NCI-H526 (cell line): ENCODE results near the gene GNRHR.
A peak's percentile ranks its signal among the peaks of the same experiment; 100 is the strongest.

ENCODE experiments used
- DNase-seq, 2 experiments: peaks; one replicate each; lab custom pipeline; 2025; lab: John Stamatoyannopoulos, UW

The GNRHR gene

DNA sequence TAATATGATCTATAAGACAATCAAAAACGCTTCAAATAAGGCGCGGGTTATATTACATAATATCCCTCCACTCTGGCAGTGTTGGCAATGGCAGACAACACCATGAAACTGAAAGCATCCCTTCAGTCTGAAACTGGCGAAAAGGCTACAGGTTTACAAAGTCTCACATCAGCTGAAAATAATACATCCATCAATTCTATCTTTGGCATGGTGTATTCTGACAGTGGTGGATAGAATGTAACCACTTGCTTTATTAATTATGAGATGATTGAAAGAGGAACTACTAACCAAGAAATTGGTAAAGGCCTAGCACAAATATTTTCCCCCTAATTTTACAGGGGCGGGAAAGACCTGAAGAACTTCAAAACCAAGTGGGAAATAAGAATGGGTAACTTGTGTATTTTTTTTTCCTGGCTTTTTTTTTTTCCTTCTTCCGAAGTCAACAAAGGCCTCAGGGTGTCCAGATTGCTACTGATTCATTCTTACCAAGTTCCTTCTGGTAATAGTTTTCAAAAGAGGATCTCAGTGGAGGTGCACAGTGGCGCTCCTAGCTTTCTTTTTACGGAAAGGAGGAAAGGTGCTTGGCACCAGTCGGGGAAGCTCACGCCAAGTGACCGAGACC, 54.0 kb downstream of the GNRHR start:
- DNase-seq = peak; percentile 14 to 53

DNA sequence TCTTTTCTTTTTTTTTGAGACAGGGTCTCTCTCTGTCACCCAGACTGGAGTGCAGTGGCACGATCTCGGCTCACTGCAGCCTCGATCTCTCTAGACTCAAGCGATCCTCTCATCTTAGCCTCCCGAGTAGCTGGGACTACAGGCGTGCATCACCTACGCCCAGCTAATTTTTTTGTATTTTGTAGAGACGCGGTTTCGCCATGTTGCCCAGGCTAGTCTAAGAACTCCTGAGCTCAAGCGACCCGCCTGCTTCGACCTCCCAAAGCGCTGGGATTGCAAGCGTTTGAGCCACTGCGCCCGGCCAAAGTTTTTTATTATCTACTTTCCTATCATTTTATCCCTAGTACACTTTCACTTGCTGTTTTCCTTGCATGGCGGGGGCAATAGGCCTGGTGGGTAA, 54.6 kb downstream of the GNRHR start:
- peak in 1 of 2 experiments; percentile 10 for DNase-seq

DNA sequence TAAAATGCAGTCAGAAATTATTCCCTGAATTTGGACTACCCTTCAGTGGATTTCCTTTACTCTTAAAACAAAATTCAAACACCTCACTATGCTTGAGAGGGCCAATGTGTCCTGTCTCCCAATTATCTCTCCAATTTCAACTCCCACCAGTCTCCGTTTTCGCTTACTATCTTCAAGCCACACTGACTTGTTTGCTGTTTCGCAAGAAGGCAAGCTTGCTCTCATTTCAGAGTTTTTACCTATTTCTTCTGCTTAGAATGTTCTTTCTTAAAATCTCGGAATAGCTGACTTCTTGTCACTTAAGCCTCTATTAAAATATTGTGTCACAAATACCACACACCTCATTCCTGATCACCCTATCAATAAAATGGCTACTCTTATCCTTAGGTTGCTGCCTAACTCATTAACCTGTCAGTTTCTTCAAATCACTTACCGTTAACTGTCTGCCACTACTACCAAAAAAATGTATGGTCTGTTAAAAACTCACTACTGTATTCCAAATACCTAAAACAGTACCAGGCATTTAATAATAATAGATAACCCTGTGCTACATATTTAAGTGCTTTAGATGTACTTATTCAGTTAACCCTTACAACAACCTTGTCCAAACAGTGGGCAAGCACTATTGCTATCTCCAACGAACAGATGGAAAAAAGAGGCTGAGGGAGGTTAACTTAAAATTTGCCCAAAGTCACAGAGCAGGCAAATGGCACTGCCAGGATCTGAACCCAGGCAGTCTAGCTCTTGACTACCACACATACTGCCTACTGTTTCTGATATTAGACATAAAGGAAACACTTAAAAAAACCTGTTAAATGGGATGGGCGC, 56.1 kb downstream of the GNRHR start:
- DNase-seq = no peak

DNA sequence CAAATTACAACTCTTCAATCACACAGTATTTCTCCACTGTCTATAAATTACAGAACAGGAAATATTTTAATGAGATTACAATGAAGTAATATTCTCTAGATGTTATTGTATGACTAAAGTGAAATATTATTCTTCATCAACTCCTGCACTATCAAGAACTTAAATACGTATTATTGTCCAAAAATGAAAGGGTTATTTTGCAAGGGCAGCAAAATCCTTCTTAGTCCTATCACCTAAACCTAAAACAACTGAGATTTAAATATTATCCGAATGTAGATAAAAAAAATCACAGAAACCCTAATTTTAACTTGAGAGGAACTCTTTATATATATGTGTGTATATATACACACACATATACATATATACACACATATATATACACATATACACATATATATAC, 58.1 kb downstream of the GNRHR start:
- no peak for DNase-seq

DNA sequence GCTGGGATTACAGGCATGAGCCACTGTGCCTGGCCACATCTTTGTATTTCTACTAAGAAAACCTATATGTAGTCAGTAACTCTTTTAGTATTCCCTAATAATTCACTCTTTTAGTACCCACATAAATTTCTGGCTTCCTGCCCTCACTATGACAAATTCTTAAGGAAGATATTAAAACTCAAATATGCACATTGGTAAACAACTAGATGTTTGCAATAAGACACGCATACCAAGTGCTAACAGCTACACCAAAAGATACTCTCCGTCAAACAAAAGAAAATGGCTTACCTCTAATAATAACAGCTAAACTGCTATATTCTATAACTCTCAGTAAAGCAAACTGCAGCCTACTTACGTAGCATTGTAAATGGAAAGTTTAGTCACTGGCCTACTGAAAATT, 59.5 kb downstream of the GNRHR start:
- DNase-seq = no peak

DNA sequence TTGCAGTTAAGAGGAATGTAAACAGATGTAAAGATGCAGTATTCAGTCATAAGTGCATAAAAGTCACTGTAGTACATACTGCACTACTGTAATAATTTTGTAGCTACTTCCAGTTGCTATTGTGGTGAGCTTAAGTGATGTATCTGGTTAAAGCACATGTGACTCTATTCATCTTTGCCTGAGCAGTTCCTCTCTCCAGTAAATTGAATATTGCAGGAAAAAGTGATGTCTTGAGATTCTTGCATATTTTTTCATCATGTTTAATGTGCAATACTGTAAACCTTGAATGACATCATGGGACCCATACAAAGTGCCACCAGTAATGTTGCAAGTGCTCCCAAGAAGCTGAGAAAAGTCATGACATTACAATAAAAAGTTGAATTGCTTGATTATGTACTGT, 62.9 kb downstream of the GNRHR start:
- DNase-seq = no peak
